K562 (cell line): ENCODE results near the gene LONP1. TPM values are rescaled to one million over a fixed set of nuclear protein-coding genes. Genes with fewer than 3 reads are reported as not detected.

Experiments used
- L3MBTL2 ChIP-seq: fragments of 450-650 bp; IDR thresholded peaks from 2 replicates; pipeline ENCODE4 v1.6.1; 2016; ENCODE audit warnings: mild to moderate bottlenecking, moderate library complexity
- LARP7 ChIP-seq: fragments of 450-650 bp; IDR thresholded peaks from 2 replicates; pipeline ENCODE4 v1.6.1; 2016
- MAZ ChIP-seq, 2 experiments: fragments of 450-650 bp in 1 of 2; sonication (generic) in 1 of 2; formaldehyde crosslinking; IDR thresholded peaks in 1 of 2; conservative IDR thresholded peaks in 1 of 2; 2 replicates each; pipeline versions ENCODE4 v1.4.0 to v1.5.0; 2020; ENCODE audit warnings: mild to moderate bottlenecking in 1 of 2, missing genetic modification reagents in 1 of 2
- MYC ChIP-seq, 2 experiments: fragments of 250-450 bp in 1 of 2; sonication (Bioruptor Pico) in 1 of 2; IDR thresholded peaks; 2 replicates each; pipeline versions ENCODE4 v1.5.1 to v1.6.1; 2012 to 2021; ENCODE audit warnings: low read depth in 2 of 2, borderline replicate concordance in 1 of 2, improper control_type of control experiment in 1 of 2, low read length in 1 of 2, mild to moderate bottlenecking in 1 of 2, moderate library complexity in 1 of 2
- PRPF4 ChIP-seq: fragments of 200-400 bp; formaldehyde crosslinking; IDR thresholded peaks from one replicate; pipeline ENCODE4 v1.6.1; 2017; ENCODE audit warnings: low read length, low read depth, mild to moderate bottlenecking; ENCODE audit not compliant: insufficient read depth, poor library complexity, severe bottlenecking
- RBBP5 ChIP-seq: fragments of 200-600 bp; sonication (generic); IDR thresholded peaks from 2 replicates; pipeline ENCODE4 v1.6.1; 2012; ENCODE audit warnings: borderline replicate concordance, mild to moderate bottlenecking, low read length, control low read depth, inconsistent platforms; ENCODE audit not compliant: insufficient read depth, poor library complexity, severe bottlenecking
- SIN3B ChIP-seq: fragments of 450-650 bp; IDR thresholded peaks from 2 replicates; pipeline ENCODE4 v1.6.1; 2017; ENCODE audit warnings: low read depth, mild to moderate bottlenecking, moderate library complexity
- TAF15 ChIP-seq: fragments of 200-400 bp; formaldehyde crosslinking; IDR thresholded peaks from 2 replicates; pipeline ENCODE4 v1.6.1; 2017; ENCODE audit warnings: mild to moderate bottlenecking, low read depth, low read length, moderate library complexity
- TFAP4 ChIP-seq: sonication (generic); formaldehyde crosslinking; IDR thresholded peaks from 2 replicates; pipeline ENCODE4 v1.8.0; 2022; ENCODE audit warnings: missing genetic modification reagents, mild to moderate bottlenecking, moderate library complexity, borderline replicate concordance
- ZNF589 ChIP-seq: fragments of 200-800 bp; sonication (Bioruptor generic); IDR thresholded peaks from 2 replicates; pipeline ENCODE4 v1.6.1; 2016; ENCODE audit warnings: low read depth, missing genetic modification characterization, missing compliant biosample characterization
- polyA plus RNA-seq, 8 experiments: library from polyadenylated mRNA; depleted of rRNA in 4 of 8; stranded (reverse) in 5 of 8; unstranded in 3 of 8; fragments of >200 nt; fragmentation: Nextera tagmentation in 2 of 8; fragmentation: Illumina TruSeq in 1 of 8; extraction: Ambion mirVana in 2 of 8; extraction: Trizol in 1 of 8; gene quantifications; 2 replicates each; pipeline versions ENCODE4 v1.2.1 to v1.2.3, GENCODE V29; 2011 to 2014; ENCODE audit warnings: inconsistent platforms in 1 of 8, missing spikeins in 1 of 8
- total RNA-seq, 7 experiments: library from RNA; depleted of rRNA in 6 of 7; stranded (reverse); fragments of >200 nt in 6 of 7; fragmentation: Illumina TruSeq in 2 of 7; extraction: Trizol in 2 of 7; gene quantifications; 2 replicates each; pipeline versions ENCODE4 v1.2.1 to v1.2.3, GENCODE V29; 2011 to 2021; ENCODE audit warnings: low replicate concordance in 1 of 7
- TF ChIP-seq, protein P1 (sequence below), 2 experiments: fragments of 450-650 bp; formaldehyde crosslinking in 1 of 2; IDR thresholded peaks; 2 replicates each; pipeline versions ENCODE4 v1.4.0 to v1.6.1; 2014 to 2020; ENCODE audit warnings: mild to moderate bottlenecking in 2 of 2, borderline replicate concordance in 1 of 2, low read depth in 1 of 2
- TF ChIP-seq, protein P2 (sequence below): fragments of 250-450 bp; sonication (Bioruptor Pico); IDR thresholded peaks from 2 replicates; pipeline ENCODE4 v1.8.0; 2022; ENCODE audit warnings: moderate library complexity, mild to moderate bottlenecking, inconsistent platforms
- TF ChIP-seq, protein P3 (sequence below), 2 experiments: fragments of 450-650 bp; conservative IDR thresholded peaks; 2 replicates each; pipeline ENCODE4 v1.6.1; 2017; ENCODE audit warnings: mild to moderate bottlenecking in 2 of 2, moderate library complexity in 2 of 2

Gene LONP1
- total and polyA plus RNA-seq, 9 of the 15 experiments (the other 6 are each of a cell fraction or from before 2014, with no cell fraction given) = 1.1 to 238 (median 84.5) TPM

DNA sequence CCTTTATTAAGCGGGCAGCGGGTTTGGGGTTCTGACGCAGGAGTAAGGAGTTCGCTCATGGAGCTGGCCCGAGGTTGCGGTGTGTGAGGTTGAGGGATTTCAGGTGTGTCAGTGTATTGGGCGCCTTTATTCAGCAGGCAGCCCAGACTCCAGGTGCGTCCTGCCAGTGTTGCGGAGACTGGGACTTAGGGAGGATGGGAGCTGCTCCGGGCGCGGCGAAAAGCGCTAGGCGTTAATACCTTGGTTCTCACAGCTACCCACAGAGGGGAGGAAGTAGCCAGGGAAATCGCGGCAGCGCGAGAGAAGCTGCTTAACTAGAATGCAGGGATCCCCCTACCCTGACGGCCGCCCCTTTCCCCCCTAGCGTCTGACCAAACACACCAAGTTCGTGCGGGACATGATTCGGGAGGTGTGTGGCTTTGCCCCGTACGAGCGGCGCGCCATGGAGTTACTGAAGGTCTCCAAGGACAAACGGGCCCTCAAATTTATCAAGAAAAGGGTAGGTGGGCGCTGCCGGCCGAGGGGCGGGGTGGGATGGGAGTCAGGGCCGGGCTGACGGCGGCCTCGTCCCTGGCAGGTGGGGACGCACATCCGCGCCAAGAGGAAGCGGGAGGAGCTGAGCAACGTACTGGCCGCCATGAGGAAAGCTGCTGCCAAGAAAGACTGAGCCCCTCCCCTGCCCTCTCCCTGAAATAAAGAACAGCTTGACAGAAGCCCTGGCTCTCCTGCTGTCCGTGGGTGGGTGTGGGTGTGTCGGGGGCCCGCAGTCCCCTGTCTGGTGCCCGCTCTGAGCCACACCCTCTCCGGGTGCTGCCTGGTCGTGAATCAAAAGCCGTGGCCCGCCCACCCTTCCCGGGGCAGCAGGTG lies 28.8 kb downstream of the LONP1 start (continued):
- TF ChIP-seq, protein P1, sequence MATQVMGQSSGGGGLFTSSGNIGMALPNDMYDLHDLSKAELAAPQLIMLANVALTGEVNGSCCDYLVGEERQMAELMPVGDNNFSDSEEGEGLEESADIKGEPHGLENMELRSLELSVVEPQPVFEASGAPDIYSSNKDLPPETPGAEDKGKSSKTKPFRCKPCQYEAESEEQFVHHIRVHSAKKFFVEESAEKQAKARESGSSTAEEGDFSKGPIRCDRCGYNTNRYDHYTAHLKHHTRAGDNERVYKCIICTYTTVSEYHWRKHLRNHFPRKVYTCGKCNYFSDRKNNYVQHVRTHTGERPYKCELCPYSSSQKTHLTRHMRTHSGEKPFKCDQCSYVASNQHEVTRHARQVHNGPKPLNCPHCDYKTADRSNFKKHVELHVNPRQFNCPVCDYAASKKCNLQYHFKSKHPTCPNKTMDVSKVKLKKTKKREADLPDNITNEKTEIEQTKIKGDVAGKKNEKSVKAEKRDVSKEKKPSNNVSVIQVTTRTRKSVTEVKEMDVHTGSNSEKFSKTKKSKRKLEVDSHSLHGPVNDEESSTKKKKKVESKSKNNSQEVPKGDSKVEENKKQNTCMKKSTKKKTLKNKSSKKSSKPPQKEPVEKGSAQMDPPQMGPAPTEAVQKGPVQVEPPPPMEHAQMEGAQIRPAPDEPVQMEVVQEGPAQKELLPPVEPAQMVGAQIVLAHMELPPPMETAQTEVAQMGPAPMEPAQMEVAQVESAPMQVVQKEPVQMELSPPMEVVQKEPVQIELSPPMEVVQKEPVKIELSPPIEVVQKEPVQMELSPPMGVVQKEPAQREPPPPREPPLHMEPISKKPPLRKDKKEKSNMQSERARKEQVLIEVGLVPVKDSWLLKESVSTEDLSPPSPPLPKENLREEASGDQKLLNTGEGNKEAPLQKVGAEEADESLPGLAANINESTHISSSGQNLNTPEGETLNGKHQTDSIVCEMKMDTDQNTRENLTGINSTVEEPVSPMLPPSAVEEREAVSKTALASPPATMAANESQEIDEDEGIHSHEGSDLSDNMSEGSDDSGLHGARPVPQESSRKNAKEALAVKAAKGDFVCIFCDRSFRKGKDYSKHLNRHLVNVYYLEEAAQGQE (IDR thresholded peaks at IDR 0.05; ENCODE audit: borderline replicate concordance) = no peak
- TF ChIP-seq, protein P1 (CRISPR knock-in tag; IDR thresholded peaks at IDR 0.05; ENCODE audit: low read depth) = 0 out of 2 replicates have a peak, but pooled peaks have one; percentile 19
- TF ChIP-seq TFAP4 (CRISPR knock-in tag) = 0 out of 2 replicates have a peak, but pooled peaks have one; percentile 3
- TF ChIP-seq RBBP5 = peak; percentile 2
- TF ChIP-seq, protein P2, sequence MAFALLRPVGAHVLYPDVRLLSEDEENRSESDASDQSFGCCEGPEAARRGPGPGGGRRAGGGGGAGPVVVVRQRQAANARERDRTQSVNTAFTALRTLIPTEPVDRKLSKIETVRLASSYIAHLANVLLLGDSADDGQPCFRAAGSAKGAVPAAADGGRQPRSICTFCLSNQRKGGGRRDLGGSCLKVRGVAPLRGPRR (CRISPR knock-in tag) = no peak
- TF ChIP-seq MYC (IDR thresholded peaks at IDR 0.05; ENCODE audit: low read depth, low read length) = no peak
- TF ChIP-seq MYC (CRISPR knock-in tag; IDR thresholded peaks at IDR 0.05; ENCODE audit: borderline replicate concordance, low read depth) = peak; percentile 60; the same call in 1 of the 2 replicates
- peak; percentile 64 for TF ChIP-seq PRPF4
- no peak for TF ChIP-seq LARP7
- TF ChIP-seq ZNF589 = 0 out of 2 replicates have a peak, but pooled peaks have one; percentile 67
- TF ChIP-seq MAZ (CRISPR knock-in tag; conservative IDR thresholded peaks at IDR 0.05 in 1 of 2, IDR thresholded peaks at IDR 0.05 in 1 of 2) = peak; percentile 22 to 36; a peak in 3 of 4 replicates
- TF ChIP-seq, protein P3, sequence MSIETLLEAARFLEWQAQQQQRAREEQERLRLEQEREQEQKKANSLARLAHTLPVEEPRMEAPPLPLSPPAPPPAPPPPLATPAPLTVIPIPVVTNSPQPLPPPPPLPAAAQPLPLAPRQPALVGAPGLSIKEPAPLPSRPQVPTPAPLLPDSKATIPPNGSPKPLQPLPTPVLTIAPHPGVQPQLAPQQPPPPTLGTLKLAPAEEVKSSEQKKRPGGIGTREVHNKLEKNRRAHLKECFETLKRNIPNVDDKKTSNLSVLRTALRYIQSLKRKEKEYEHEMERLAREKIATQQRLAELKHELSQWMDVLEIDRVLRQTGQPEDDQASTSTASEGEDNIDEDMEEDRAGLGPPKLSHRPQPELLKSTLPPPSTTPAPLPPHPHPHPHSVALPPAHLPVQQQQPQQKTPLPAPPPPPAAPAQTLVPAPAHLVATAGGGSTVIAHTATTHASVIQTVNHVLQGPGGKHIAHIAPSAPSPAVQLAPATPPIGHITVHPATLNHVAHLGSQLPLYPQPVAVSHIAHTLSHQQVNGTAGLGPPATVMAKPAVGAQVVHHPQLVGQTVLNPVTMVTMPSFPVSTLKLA (conservative IDR thresholded peaks at IDR 0.05) = peak in 1 of 2 experiments; percentile 45; a peak in 1 of 4 replicates
- no peak for TF ChIP-seq TAF15
- TF ChIP-seq L3MBTL2 = peak; percentile 47; the same call in 1 of the 2 replicates
- no peak for TF ChIP-seq SIN3B
